ENCODE results near the gene VAV1. TPM values are rescaled to one million over a fixed set of nuclear protein-coding genes. Genes with fewer than 3 reads are reported as not detected.

VAV1 gene
- total and polyA plus RNA-seq, 9 of the 15 experiments (the other 6 are each of a cell fraction or from before 2014, with no cell fraction given) = 0.46 to 20.1 (median 11.1) TPM

DNA sequence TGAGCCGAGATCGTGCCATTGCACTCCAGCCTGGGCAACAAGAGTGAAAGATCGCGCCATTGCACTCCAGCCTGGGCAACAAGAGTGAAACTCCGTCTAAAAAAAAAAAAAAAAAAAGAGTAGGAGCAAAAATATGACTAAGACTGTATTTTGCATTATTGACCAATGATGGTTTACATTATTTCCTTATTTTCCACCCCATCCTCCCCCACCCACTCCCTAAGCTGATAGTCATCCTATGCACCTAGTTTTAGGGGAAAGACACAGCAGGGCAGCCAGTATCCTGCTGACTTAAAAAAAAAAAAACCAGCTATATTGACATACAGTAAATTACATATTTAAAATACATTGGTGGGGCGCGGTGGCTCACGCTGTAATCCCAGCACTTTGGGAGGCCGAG lies 25.1 kb downstream of the VAV1 start:
- H4K20me1 ChIP-seq (replicated peaks; ENCODE audit: control insufficient read depth, insufficient read depth, low read length) = no peaks in the 10 kb centered on the region
- no TSS peak for BruUV-seq (replicated peaks)
- ChIA-PET CTCF (ENCODE audit: low intra/inter-chr PET ratio) (no interaction called here), POLR2A (no interaction called here)
- no peak overlapping the region for H3K4me2 ChIP-seq (ENCODE audit: insufficient read depth, low read length)
- H2AFZ ChIP-seq (ENCODE audit: low read depth, low read length) = no peak overlapping the region
- DNase-seq (ENCODE audit: extremely low read depth in 1 of 4, low spot score in 3 of 4) (no peak), ATAC-seq (no peak), FAIRE-seq (peak; percentile 11)
- H3K36me3 ChIP-seq (ENCODE audit: control insufficient read depth, insufficient read depth, low read length) = no peaks in the 10 kb centered on the region
- intact Hi-C loops (cut with micrococcal nuclease) (no loop called here), in situ Hi-C loops (cut with MboI) (no loop called here)
- TF ChIP-seq, protein P1, sequence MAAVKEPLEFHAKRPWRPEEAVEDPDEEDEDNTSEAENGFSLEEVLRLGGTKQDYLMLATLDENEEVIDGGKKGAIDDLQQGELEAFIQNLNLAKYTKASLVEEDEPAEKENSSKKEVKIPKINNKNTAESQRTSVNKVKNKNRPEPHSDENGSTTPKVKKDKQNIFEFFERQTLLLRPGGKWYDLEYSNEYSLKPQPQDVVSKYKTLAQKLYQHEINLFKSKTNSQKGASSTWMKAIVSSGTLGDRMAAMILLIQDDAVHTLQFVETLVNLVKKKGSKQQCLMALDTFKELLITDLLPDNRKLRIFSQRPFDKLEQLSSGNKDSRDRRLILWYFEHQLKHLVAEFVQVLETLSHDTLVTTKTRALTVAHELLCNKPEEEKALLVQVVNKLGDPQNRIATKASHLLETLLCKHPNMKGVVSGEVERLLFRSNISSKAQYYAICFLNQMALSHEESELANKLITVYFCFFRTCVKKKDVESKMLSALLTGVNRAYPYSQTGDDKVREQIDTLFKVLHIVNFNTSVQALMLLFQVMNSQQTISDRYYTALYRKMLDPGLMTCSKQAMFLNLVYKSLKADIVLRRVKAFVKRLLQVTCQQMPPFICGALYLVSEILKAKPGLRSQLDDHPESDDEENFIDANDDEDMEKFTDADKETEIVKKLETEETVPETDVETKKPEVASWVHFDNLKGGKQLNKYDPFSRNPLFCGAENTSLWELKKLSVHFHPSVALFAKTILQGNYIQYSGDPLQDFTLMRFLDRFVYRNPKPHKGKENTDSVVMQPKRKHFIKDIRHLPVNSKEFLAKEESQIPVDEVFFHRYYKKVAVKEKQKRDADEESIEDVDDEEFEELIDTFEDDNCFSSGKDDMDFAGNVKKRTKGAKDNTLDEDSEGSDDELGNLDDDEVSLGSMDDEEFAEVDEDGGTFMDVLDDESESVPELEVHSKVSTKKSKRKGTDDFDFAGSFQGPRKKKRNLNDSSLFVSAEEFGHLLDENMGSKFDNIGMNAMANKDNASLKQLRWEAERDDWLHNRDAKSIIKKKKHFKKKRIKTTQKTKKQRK (IDR thresholded peaks at IDR 0.05; ENCODE audit: borderline replicate concordance, low read depth, low read length) = no peak
- TF ChIP-seq, protein P2, sequence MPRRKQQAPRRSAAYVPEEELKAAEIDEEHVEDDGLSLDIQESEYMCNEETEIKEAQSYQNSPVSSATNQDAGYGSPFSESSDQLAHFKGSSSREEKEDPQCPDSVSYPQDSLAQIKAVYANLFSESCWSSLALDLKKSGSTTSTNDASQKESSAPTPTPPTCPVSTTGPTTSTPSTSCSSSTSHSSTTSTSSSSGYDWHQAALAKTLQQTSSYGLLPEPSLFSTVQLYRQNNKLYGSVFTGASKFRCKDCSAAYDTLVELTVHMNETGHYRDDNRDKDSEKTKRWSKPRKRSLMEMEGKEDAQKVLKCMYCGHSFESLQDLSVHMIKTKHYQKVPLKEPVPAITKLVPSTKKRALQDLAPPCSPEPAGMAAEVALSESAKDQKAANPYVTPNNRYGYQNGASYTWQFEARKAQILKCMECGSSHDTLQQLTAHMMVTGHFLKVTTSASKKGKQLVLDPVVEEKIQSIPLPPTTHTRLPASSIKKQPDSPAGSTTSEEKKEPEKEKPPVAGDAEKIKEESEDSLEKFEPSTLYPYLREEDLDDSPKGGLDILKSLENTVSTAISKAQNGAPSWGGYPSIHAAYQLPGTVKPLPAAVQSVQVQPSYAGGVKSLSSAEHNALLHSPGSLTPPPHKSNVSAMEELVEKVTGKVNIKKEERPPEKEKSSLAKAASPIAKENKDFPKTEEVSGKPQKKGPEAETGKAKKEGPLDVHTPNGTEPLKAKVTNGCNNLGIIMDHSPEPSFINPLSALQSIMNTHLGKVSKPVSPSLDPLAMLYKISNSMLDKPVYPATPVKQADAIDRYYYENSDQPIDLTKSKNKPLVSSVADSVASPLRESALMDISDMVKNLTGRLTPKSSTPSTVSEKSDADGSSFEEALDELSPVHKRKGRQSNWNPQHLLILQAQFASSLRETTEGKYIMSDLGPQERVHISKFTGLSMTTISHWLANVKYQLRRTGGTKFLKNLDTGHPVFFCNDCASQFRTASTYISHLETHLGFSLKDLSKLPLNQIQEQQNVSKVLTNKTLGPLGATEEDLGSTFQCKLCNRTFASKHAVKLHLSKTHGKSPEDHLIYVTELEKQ (CRISPR knock-in tag; IDR thresholded peaks at IDR 0.05) = no peak
- TF ChIP-seq, protein P3, sequence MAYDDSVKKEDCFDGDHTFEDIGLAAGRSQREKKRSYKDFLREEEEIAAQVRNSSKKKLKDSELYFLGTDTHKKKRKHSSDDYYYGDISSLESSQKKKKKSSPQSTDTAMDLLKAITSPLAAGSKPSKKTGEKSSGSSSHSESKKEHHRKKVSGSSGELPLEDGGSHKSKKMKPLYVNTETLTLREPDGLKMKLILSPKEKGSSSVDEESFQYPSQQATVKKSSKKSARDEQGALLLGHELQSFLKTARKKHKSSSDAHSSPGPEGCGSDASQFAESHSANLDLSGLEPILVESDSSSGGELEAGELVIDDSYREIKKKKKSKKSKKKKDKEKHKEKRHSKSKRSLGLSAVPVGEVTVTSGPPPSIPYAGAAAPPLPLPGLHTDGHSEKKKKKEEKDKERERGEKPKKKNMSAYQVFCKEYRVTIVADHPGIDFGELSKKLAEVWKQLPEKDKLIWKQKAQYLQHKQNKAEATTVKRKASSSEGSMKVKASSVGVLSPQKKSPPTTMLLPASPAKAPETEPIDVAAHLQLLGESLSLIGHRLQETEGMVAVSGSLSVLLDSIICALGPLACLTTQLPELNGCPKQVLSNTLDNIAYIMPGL (CRISPR knock-in tag; IDR thresholded peaks at IDR 0.05) = no peak
- no peak for TF ChIP-seq SOX6 (IDR thresholded peaks at IDR 0.05)
- TF ChIP-seq TOE1 (IDR thresholded peaks at IDR 0.05; ENCODE audit: borderline replicate concordance) = no peak
- no peak for TF ChIP-seq TOE1 (CRISPR knock-in tag; IDR thresholded peaks at IDR 0.05; ENCODE audit: borderline replicate concordance, low read depth)
- TF ChIP-seq, protein P4, sequence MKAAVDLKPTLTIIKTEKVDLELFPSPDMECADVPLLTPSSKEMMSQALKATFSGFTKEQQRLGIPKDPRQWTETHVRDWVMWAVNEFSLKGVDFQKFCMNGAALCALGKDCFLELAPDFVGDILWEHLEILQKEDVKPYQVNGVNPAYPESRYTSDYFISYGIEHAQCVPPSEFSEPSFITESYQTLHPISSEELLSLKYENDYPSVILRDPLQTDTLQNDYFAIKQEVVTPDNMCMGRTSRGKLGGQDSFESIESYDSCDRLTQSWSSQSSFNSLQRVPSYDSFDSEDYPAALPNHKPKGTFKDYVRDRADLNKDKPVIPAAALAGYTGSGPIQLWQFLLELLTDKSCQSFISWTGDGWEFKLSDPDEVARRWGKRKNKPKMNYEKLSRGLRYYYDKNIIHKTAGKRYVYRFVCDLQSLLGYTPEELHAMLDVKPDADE (conservative IDR thresholded peaks at IDR 0.05; ENCODE audit: control insufficient read depth, low read depth, low read length) = no peak
- no peak for TF ChIP-seq ZNF589 (CRISPR knock-in tag; IDR thresholded peaks at IDR 0.05; ENCODE audit: low read depth)
- TF ChIP-seq, protein P5, sequence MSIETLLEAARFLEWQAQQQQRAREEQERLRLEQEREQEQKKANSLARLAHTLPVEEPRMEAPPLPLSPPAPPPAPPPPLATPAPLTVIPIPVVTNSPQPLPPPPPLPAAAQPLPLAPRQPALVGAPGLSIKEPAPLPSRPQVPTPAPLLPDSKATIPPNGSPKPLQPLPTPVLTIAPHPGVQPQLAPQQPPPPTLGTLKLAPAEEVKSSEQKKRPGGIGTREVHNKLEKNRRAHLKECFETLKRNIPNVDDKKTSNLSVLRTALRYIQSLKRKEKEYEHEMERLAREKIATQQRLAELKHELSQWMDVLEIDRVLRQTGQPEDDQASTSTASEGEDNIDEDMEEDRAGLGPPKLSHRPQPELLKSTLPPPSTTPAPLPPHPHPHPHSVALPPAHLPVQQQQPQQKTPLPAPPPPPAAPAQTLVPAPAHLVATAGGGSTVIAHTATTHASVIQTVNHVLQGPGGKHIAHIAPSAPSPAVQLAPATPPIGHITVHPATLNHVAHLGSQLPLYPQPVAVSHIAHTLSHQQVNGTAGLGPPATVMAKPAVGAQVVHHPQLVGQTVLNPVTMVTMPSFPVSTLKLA (conservative IDR thresholded peaks at IDR 0.05) = no peak
- H3K27me3 ChIP-seq (ENCODE audit: control insufficient read depth in 2 of 2, insufficient read depth in 2 of 2, low read length in 2 of 2) = no peaks in the 10 kb centered on the region
- no peak overlapping the region for H3K27ac ChIP-seq (ENCODE audit: extremely low read depth, low read depth, low read length)
- 0 out of 3 replicates have a peak, but pooled peaks cover 4% of the 10 kb centered on the region for H3K79me2 ChIP-seq (ENCODE audit: control insufficient read depth, insufficient read depth, low read length)
- WGBS (ENCODE audit: insufficient coverage, low coverage, missing lambda C conversion rate) = 56% methylated on average over 8 of the region's 9 CpGs
- H3K9me1 ChIP-seq (ENCODE audit: control insufficient read depth, insufficient read depth, low read length) = no peaks in the 10 kb centered on the region
- H3K4me1 ChIP-seq (replicated peaks in 1 of 2; ENCODE audit: control insufficient read depth in 2 of 2, insufficient read depth in 2 of 2, low read length in 2 of 2) = peaks cover 13 to 17% of the 10 kb centered on the region in 2 experiments
- no peak overlapping the region for H3K9ac ChIP-seq (ENCODE audit: insufficient read depth in 1 of 2, low read depth in 2 of 2, low read length in 2 of 2)
- no peak overlapping the region for H3K4me3 ChIP-seq
- peaks cover 3% of the 10 kb centered on the region for H3K9me3 ChIP-seq (replicated peaks; ENCODE audit: control insufficient read depth, insufficient read depth, low read depth, low read length)

All from K562 (cell line).